ENCODE results near the gene DLGAP1.
"Not testable (repeated sequence)": the region's sequence is repeated elsewhere in the genome, so short reads cannot be mapped to it uniquely, and the experiment has no call there.

The DLGAP1 gene

GRCh38 chr18:4455113-4455811 lies at the start of gene DLGAP1:
Gene DLGAP1, minus strand, starts transcription at chr18:4455307.
- DNase-seq (ENCODE audit: low read depth), result no peak

- DNase-seq (ENCODE audit: low read depth), result not testable (repeated sequence)
Measured at GRCh38 chr18:4494703-4495284, 39.7 kb upstream of the DLGAP1 start.

GRCh38 chr18:4468511-4468910 lies 13.4 kb upstream of the DLGAP1 start:
- DNase-seq (ENCODE audit: low read depth), result no peak

GRCh38 chr18:4454537-4455112 lies 482 bp downstream of the DLGAP1 start:
- DNase-seq (ENCODE audit: low read depth), result no peak

- no peak for DNase-seq (ENCODE audit: low read depth)
Measured at GRCh38 chr18:4453874-4454536, 1.1 kb downstream of the DLGAP1 start.

GRCh38 chr18:4453567-4453873 lies 1.6 kb downstream of the DLGAP1 start:
- no peak for DNase-seq (ENCODE audit: low read depth)

GRCh38 chr18:4450065-4450658 lies 4.9 kb downstream of the DLGAP1 start:
- no peak for DNase-seq (ENCODE audit: low read depth)

- DNase-seq (ENCODE audit: low read depth), result no peak
Measured at GRCh38 chr18:4445902-4446301, 9.2 kb downstream of the DLGAP1 start.

GRCh38 chr18:4444306-4444705 lies 10.8 kb downstream of the DLGAP1 start:
- DNase-seq (ENCODE audit: low read depth), result no peak

GRCh38 chr18:4441098-4441497 lies 14.0 kb downstream of the DLGAP1 start:
- DNase-seq (ENCODE audit: low read depth), result no peak

- no peak for DNase-seq (ENCODE audit: low read depth)
Measured at GRCh38 chr18:4438938-4439337, 16.2 kb downstream of the DLGAP1 start.

- DNase-seq (ENCODE audit: low read depth), result no peak
Measured at GRCh38 chr18:4433717-4434116, 21.4 kb downstream of the DLGAP1 start.

- no peak for DNase-seq (ENCODE audit: low read depth)
Measured at GRCh38 chr18:4430836-4431235, 24.3 kb downstream of the DLGAP1 start.

- DNase-seq (ENCODE audit: low read depth), result no peak
Measured at GRCh38 chr18:4417714-4418113, 37.4 kb downstream of the DLGAP1 start.

- no peak for DNase-seq (ENCODE audit: low read depth)
Measured at GRCh38 chr18:4416976-4417375, 38.1 kb downstream of the DLGAP1 start.

GRCh38 chr18:4412286-4412685 lies 42.8 kb downstream of the DLGAP1 start:
- DNase-seq (ENCODE audit: low read depth), result no peak

GRCh38 chr18:4406856-4407255 lies 48.3 kb downstream of the DLGAP1 start:
- no peak for DNase-seq (ENCODE audit: low read depth)

- DNase-seq (ENCODE audit: low read depth), result no peak
Measured at GRCh38 chr18:4405965-4406364, 49.1 kb downstream of the DLGAP1 start.

GRCh38 chr18:4403836-4404235 lies 51.3 kb downstream of the DLGAP1 start:
- no peak for DNase-seq (ENCODE audit: low read depth)

GRCh38 chr18:4400911-4401310 lies 54.2 kb downstream of the DLGAP1 start:
- no peak for DNase-seq (ENCODE audit: low read depth)

GRCh38 chr18:4399929-4400328 lies 55.2 kb downstream of the DLGAP1 start:
- DNase-seq (ENCODE audit: low read depth), result no peak

GRCh38 chr18:4394700-4395099 lies 60.4 kb downstream of the DLGAP1 start:
- no peak for DNase-seq (ENCODE audit: low read depth)

GRCh38 chr18:4391859-4392258 lies 63.2 kb downstream of the DLGAP1 start:
- no peak for DNase-seq (ENCODE audit: low read depth)
